SW 1271 (cell line): ENCODE measurements around the gene ANKRD22.

Source experiments
- DNase-seq, 2 experiments: peaks; one replicate each; lab custom pipeline; 2025; lab: John Stamatoyannopoulos, UW

The ANKRD22 gene

GRCh38 chr10:88835096-88835909 lies 16.3 kb downstream of the ANKRD22 start:
- DNase-seq: peak; percentile 5 to 61

GRCh38 chr10:88833723-88834122 lies 17.9 kb downstream of the ANKRD22 start:
- DNase-seq: no peak

GRCh38 chr10:88833156-88833555 lies 18.5 kb downstream of the ANKRD22 start:
- no peak for DNase-seq

- no peak for DNase-seq
Observed at GRCh38 chr10:88832376-88832775, 19.3 kb downstream of the ANKRD22 start.

GRCh38 chr10:88831709-88832108 lies 19.9 kb downstream of the ANKRD22 start:
- no peak for DNase-seq

- no peak for DNase-seq
Observed at GRCh38 chr10:88830643-88831268, 20.9 kb downstream of the ANKRD22 start.

- no peak for DNase-seq
Observed at GRCh38 chr10:88828310-88828709, 23.3 kb downstream of the ANKRD22 start.

GRCh38 chr10:88827671-88828070 lies 24.0 kb downstream of the ANKRD22 start:
- DNase-seq: no peak

- no peak for DNase-seq
Observed at GRCh38 chr10:88826388-88826787, 25.3 kb downstream of the ANKRD22 start.

GRCh38 chr10:88820748-88821401 lies 30.8 kb downstream of the ANKRD22 start:
- DNase-seq: no peak

- no peak for DNase-seq
Observed at GRCh38 chr10:88819290-88819689, 32.4 kb downstream of the ANKRD22 start.

- no peak for DNase-seq
Observed at GRCh38 chr10:88813200-88813599, 38.4 kb downstream of the ANKRD22 start.

- DNase-seq: peak; percentile 28 to 48
Observed at GRCh38 chr10:88810196-88810961, 41.3 kb downstream of the ANKRD22 start.

GRCh38 chr10:88809621-88810020 lies 42.0 kb downstream of the ANKRD22 start:
- no peak for DNase-seq

GRCh38 chr10:88805924-88806323 lies 45.7 kb downstream of the ANKRD22 start:
- peak in 1 of 2 experiments; percentile 1 for DNase-seq

GRCh38 chr10:88805361-88805760 lies 46.3 kb downstream of the ANKRD22 start:
- DNase-seq: no peak

GRCh38 chr10:88804083-88804812 lies 47.4 kb downstream of the ANKRD22 start:
- DNase-seq: no peak

- no peak for DNase-seq
Observed at GRCh38 chr10:88803641-88804040, 48.0 kb downstream of the ANKRD22 start.

GRCh38 chr10:88802523-88803285 lies 48.9 kb downstream of the ANKRD22 start, which contains the start of gene LIPM:
Gene LIPM, plus strand, starts transcription at chr10:88802730. Its CDS starts 167 bp downstream, at chr10:88802897.
- DNase-seq: no peak
